ENCODE data around the gene SAMD5. TPM values are rescaled to one million over a fixed set of nuclear protein-coding genes. Genes with fewer than 3 reads are reported as not detected.

SAMD5 gene
- total RNA-seq: 0.59 and 1.1 TPM in 2 replicates

GRCh38 chr6:147508042-147508865 is at the start of gene SAMD5:
SAMD5 (plus strand) TSS chr6:147508690; CDS start chr6:147508929, 239 bp downstream.
- peak within 1 kb of the TSS; percentile 85 for H3K4me2 ChIP-seq (ENCODE audit: insufficient read depth, low read length)
- no peaks in the 10 kb centered on the region for H4K20me1 ChIP-seq (ENCODE audit: insufficient read depth, low read length)
- no peak within 1 kb of the TSS for H3K27ac ChIP-seq (ENCODE audit: low read depth, low read length)
- H3K4me1 ChIP-seq (ENCODE audit: insufficient read depth, low read length): peaks cover 12% of the 10 kb centered on the region
- peak within 1 kb of the TSS; percentile 81 for H2AFZ ChIP-seq (ENCODE audit: low read length)
- H3K9me3 ChIP-seq (ENCODE audit: low read depth, low read length): no peaks in the 10 kb centered on the region
- peak within 1 kb of the TSS; percentile 67 for H3K4me3 ChIP-seq (ENCODE audit: insufficient read depth, low read length)
- H3K79me2 ChIP-seq (ENCODE audit: insufficient read depth, low read length): no peaks in the 10 kb centered on the region
- TF ChIP-seq, protein P1, sequence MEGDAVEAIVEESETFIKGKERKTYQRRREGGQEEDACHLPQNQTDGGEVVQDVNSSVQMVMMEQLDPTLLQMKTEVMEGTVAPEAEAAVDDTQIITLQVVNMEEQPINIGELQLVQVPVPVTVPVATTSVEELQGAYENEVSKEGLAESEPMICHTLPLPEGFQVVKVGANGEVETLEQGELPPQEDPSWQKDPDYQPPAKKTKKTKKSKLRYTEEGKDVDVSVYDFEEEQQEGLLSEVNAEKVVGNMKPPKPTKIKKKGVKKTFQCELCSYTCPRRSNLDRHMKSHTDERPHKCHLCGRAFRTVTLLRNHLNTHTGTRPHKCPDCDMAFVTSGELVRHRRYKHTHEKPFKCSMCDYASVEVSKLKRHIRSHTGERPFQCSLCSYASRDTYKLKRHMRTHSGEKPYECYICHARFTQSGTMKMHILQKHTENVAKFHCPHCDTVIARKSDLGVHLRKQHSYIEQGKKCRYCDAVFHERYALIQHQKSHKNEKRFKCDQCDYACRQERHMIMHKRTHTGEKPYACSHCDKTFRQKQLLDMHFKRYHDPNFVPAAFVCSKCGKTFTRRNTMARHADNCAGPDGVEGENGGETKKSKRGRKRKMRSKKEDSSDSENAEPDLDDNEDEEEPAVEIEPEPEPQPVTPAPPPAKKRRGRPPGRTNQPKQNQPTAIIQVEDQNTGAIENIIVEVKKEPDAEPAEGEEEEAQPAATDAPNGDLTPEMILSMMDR (IDR thresholded peaks at IDR 0.05; ENCODE audit: extremely low read depth, low read depth, low read length): no peak
- H3K36me3 ChIP-seq (ENCODE audit: insufficient read depth, low read length): no peaks in the 10 kb centered on the region
- H3K27me3 ChIP-seq (ENCODE audit: insufficient read depth, low read length): peaks cover 32% of the 10 kb centered on the region
- DNase-seq (ENCODE audit: insufficient read length, low spot score, missing footprints): peak; percentile 94

GRCh38 chr6:147459780-147460179 is 48.7 kb upstream of the SAMD5 start:
- no peak overlapping the region for H3K4me3 ChIP-seq (ENCODE audit: insufficient read depth, low read length)
- no peaks in the 10 kb centered on the region for H3K4me1 ChIP-seq (ENCODE audit: insufficient read depth, low read length)
- H3K4me2 ChIP-seq (ENCODE audit: insufficient read depth, low read length): no peak overlapping the region
- no peak overlapping the region for H3K27ac ChIP-seq (ENCODE audit: low read depth, low read length)
- no peak overlapping the region for H2AFZ ChIP-seq (ENCODE audit: low read length)
- TF ChIP-seq, protein P1 (IDR thresholded peaks at IDR 0.05; ENCODE audit: extremely low read depth, low read depth, low read length): no peak
- H3K9me3 ChIP-seq (ENCODE audit: low read depth, low read length): no peaks in the 10 kb centered on the region
- no peak for DNase-seq (ENCODE audit: insufficient read length, low spot score, missing footprints)
- no peaks in the 10 kb centered on the region for H3K79me2 ChIP-seq (ENCODE audit: insufficient read depth, low read length)
- no peaks in the 10 kb centered on the region for H3K27me3 ChIP-seq (ENCODE audit: insufficient read depth, low read length)
- no peaks in the 10 kb centered on the region for H3K36me3 ChIP-seq (ENCODE audit: insufficient read depth, low read length)
- no peaks in the 10 kb centered on the region for H4K20me1 ChIP-seq (ENCODE audit: insufficient read depth, low read length)

GRCh38 chr6:147463651-147464050 is 44.8 kb upstream of the SAMD5 start:
- no peak overlapping the region for H2AFZ ChIP-seq (ENCODE audit: low read length)
- H4K20me1 ChIP-seq (ENCODE audit: insufficient read depth, low read length): no peaks in the 10 kb centered on the region
- H3K36me3 ChIP-seq (ENCODE audit: insufficient read depth, low read length): no peaks in the 10 kb centered on the region
- H3K9me3 ChIP-seq (ENCODE audit: low read depth, low read length): no peaks in the 10 kb centered on the region
- H3K79me2 ChIP-seq (ENCODE audit: insufficient read depth, low read length): no peaks in the 10 kb centered on the region
- H3K4me2 ChIP-seq (ENCODE audit: insufficient read depth, low read length): no peak overlapping the region
- H3K27me3 ChIP-seq (ENCODE audit: insufficient read depth, low read length): no peaks in the 10 kb centered on the region
- H3K4me3 ChIP-seq (ENCODE audit: insufficient read depth, low read length): no peak overlapping the region
- TF ChIP-seq, protein P1 (IDR thresholded peaks at IDR 0.05; ENCODE audit: extremely low read depth, low read depth, low read length): no peak
- no peaks in the 10 kb centered on the region for H3K4me1 ChIP-seq (ENCODE audit: insufficient read depth, low read length)
- no peak overlapping the region for H3K27ac ChIP-seq (ENCODE audit: low read depth, low read length)
- DNase-seq (ENCODE audit: insufficient read length, low spot score, missing footprints): no peak

DNA sequence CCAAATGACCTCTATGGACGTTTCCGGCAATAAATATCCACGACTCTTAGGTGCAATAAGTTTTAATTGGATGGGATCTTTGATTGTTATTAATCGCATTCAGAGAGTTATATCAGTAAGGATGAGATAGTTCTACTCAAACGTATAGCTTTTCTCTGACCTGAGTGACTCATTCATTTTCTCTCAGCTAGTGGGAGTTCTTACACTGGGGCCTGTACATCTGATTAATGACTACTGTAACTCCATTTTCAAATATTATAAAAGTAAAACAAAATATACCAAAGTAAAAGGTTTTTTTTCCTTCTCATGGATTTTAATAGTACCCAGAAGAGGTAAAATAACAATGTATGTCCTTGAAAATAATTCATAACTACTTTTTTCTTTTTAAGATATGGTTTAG is 41.1 kb upstream of the SAMD5 start:
- H3K4me2 ChIP-seq (ENCODE audit: insufficient read depth, low read length): no peak overlapping the region
- no peak overlapping the region for H3K27ac ChIP-seq (ENCODE audit: low read depth, low read length)
- TF ChIP-seq, protein P1 (IDR thresholded peaks at IDR 0.05; ENCODE audit: extremely low read depth, low read depth, low read length): no peak
- no peaks in the 10 kb centered on the region for H3K79me2 ChIP-seq (ENCODE audit: insufficient read depth, low read length)
- H3K4me1 ChIP-seq (ENCODE audit: insufficient read depth, low read length): no peaks in the 10 kb centered on the region
- H3K4me3 ChIP-seq (ENCODE audit: insufficient read depth, low read length): no peak overlapping the region
- no peak for DNase-seq (ENCODE audit: insufficient read length, low spot score, missing footprints)
- H2AFZ ChIP-seq (ENCODE audit: low read length): no peak overlapping the region
- H3K36me3 ChIP-seq (ENCODE audit: insufficient read depth, low read length): no peaks in the 10 kb centered on the region
- no peaks in the 10 kb centered on the region for H3K27me3 ChIP-seq (ENCODE audit: insufficient read depth, low read length)
- H3K9me3 ChIP-seq (ENCODE audit: low read depth, low read length): no peaks in the 10 kb centered on the region
- H4K20me1 ChIP-seq (ENCODE audit: insufficient read depth, low read length): no peaks in the 10 kb centered on the region
